PC-3 (cell line): ENCODE data around the gene FOXA3.

Experiments
- EZH2 ChIP-seq: fragments of 300-600 bp; sonication (generic); IDR thresholded peaks from one replicate; pipeline ENCODE4 v1.6.1; 2017; ENCODE audit warnings: antibody characterized with exemption, mild to moderate bottlenecking, low read length; ENCODE audit not compliant: unreplicated experiment
- EZH2phosphoT487 ChIP-seq: fragments of 300-600 bp; sonication (generic); IDR thresholded peaks from 2 replicates; pipeline ENCODE4 v1.6.1; 2018; ENCODE audit warnings: mild to moderate bottlenecking, antibody characterized with exemption, low read length, borderline replicate concordance
- TF ChIP-seq, protein P1 (sequence below): fragments of 300-600 bp; sonication (generic); conservative IDR thresholded peaks from 2 replicates; pipeline ENCODE4 v1.5.1; 2017; ENCODE audit warnings: antibody characterized with exemption, low read depth, mild to moderate bottlenecking, low read length

DNA sequence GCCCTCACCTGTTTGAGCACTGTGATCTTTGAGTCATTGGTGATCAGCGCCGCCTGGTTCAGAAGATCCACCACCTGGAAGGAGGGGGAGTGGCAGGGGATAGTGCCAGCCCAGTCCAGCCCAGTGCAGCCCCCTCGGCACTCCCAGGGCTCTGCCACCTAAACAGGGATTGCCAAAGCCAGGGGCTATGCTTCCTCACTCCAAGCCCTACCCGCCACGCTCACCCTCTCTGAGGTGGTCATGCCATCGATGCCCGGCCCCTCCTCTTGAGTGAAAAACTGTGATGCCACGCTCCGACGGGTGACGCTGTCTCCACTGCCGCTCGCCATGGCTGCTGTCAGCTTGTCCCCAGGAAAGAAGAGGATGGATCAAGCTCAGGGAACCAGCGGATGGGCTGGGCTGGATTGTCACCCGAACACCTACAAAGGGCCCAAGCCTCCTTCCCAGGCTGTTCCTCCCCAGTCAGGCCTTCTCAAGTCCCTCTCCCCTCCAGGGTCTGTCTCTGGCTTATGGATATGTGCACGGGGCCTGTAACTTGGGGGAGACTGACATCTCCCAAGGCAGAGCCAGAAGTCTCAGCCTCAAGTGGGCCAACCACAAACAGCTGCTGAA lies 9.9 kb upstream of the FOXA3 start:
- TF ChIP-seq EZH2, result no peak
- TF ChIP-seq, protein P1, sequence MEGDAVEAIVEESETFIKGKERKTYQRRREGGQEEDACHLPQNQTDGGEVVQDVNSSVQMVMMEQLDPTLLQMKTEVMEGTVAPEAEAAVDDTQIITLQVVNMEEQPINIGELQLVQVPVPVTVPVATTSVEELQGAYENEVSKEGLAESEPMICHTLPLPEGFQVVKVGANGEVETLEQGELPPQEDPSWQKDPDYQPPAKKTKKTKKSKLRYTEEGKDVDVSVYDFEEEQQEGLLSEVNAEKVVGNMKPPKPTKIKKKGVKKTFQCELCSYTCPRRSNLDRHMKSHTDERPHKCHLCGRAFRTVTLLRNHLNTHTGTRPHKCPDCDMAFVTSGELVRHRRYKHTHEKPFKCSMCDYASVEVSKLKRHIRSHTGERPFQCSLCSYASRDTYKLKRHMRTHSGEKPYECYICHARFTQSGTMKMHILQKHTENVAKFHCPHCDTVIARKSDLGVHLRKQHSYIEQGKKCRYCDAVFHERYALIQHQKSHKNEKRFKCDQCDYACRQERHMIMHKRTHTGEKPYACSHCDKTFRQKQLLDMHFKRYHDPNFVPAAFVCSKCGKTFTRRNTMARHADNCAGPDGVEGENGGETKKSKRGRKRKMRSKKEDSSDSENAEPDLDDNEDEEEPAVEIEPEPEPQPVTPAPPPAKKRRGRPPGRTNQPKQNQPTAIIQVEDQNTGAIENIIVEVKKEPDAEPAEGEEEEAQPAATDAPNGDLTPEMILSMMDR, result no peak
- no peak for TF ChIP-seq EZH2phosphoT487
